ENCODE measurements around the gene CUX1.

DNA sequence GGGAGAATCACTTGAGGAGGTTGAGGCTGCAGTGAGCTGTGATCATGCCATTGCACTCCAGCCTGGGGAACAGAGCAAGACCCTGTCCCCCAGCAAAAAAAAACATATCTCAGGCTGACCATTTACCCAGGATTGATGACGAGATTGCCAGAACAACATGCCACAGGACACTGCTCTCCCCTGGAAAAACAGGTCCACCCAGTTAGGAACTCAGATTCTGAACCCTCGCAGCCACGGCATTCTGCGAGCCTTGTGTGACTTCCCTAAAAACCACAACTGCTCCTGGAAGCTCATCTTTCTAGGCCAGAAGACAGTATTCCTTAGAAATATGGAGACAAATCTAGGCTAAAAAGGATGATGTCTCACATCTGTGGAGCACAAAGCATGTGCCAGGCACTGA is 427.2 kb downstream of the CUX1 start:
- TF ChIP-seq, protein P1, sequence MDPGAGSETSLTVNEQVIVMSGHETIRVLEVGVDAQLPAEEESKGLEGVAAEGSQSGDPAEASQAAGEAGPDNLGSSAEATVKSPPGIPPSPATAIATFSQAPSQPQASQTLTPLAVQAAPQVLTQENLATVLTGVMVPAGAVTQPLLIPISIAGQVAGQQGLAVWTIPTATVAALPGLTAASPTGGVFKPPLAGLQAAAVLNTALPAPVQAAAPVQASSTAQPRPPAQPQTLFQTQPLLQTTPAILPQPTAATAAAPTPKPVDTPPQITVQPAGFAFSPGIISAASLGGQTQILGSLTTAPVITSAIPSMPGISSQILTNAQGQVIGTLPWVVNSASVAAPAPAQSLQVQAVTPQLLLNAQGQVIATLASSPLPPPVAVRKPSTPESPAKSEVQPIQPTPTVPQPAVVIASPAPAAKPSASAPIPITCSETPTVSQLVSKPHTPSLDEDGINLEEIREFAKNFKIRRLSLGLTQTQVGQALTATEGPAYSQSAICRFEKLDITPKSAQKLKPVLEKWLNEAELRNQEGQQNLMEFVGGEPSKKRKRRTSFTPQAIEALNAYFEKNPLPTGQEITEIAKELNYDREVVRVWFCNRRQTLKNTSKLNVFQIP (CRISPR knock-in tag; IDR thresholded peaks at IDR 0.05; ENCODE audit: borderline replicate concordance, low read depth), result no peak
- TF ChIP-seq, protein P2, sequence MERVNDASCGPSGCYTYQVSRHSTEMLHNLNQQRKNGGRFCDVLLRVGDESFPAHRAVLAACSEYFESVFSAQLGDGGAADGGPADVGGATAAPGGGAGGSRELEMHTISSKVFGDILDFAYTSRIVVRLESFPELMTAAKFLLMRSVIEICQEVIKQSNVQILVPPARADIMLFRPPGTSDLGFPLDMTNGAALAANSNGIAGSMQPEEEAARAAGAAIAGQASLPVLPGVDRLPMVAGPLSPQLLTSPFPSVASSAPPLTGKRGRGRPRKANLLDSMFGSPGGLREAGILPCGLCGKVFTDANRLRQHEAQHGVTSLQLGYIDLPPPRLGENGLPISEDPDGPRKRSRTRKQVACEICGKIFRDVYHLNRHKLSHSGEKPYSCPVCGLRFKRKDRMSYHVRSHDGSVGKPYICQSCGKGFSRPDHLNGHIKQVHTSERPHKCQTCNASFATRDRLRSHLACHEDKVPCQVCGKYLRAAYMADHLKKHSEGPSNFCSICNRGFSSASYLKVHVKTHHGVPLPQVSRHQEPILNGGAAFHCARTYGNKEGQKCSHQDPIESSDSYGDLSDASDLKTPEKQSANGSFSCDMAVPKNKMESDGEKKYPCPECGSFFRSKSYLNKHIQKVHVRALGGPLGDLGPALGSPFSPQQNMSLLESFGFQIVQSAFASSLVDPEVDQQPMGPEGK (CRISPR knock-in tag; IDR thresholded peaks at IDR 0.05; ENCODE audit: borderline replicate concordance), result no peak
- TF ChIP-seq, protein P3, sequence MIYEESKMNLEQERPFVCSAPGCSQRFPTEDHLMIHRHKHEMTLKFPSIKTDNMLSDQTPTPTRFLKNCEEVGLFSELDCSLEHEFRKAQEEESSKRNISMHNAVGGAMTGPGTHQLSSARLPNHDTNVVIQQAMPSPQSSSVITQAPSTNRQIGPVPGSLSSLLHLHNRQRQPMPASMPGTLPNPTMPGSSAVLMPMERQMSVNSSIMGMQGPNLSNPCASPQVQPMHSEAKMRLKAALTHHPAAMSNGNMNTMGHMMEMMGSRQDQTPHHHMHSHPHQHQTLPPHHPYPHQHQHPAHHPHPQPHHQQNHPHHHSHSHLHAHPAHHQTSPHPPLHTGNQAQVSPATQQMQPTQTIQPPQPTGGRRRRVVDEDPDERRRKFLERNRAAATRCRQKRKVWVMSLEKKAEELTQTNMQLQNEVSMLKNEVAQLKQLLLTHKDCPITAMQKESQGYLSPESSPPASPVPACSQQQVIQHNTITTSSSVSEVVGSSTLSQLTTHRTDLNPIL (CRISPR knock-in tag; IDR thresholded peaks at IDR 0.05; ENCODE audit: low read depth), result no peak
- no peak for TF ChIP-seq TOX (CRISPR knock-in tag; IDR thresholded peaks at IDR 0.05; ENCODE audit: borderline replicate concordance)
- TF ChIP-seq RARB (CRISPR knock-in tag; IDR thresholded peaks at IDR 0.05), result no peak
- no peak for TF ChIP-seq ZFP3 (CRISPR knock-in tag; IDR thresholded peaks at IDR 0.05)
- no peak for TF ChIP-seq ISL1 (CRISPR knock-in tag; IDR thresholded peaks at IDR 0.05)
- no peak for TF ChIP-seq ESRRG (CRISPR knock-in tag; IDR thresholded peaks at IDR 0.05)
- no peak for TF ChIP-seq PPARA (CRISPR knock-in tag; IDR thresholded peaks at IDR 0.05; ENCODE audit: borderline replicate concordance)
- no peak for TF ChIP-seq ARNTL (CRISPR knock-in tag; IDR thresholded peaks at IDR 0.05; ENCODE audit: borderline replicate concordance, low read depth)
- TF ChIP-seq ZNF8 (CRISPR knock-in tag; IDR thresholded peaks at IDR 0.05), result no peak

Measured in SK-N-SH treated with all-trans-retinoic acid at 6 μM for 48 hours (cell line).